GM23338 (cell line): Measurements from ENCODE around the gene TMEM132D. TPM values are rescaled to one million over a fixed set of nuclear protein-coding genes. Genes with fewer than 3 reads are reported as not detected.

Experiments
- CREB1 ChIP-seq: fragments of 250-450 bp; sonication (Bioruptor Pico); IDR thresholded peaks from 2 replicates; pipeline ENCODE4 v1.5.0; 2020; ENCODE audit warnings: low read depth, mild to moderate bottlenecking, moderate library complexity
- ETS1 ChIP-seq: IDR thresholded peaks from 2 replicates; pipeline ENCODE4 v1.6.1; 2016; ENCODE audit warnings: antibody characterized with exemption
- EZH2 ChIP-seq: fragments of 200-600 bp; sonication (generic); IDR thresholded peaks from one replicate; pipeline ENCODE4 v1.8.0; 2017; ENCODE audit warnings: antibody characterized with exemption, mild to moderate bottlenecking, low read depth; ENCODE audit not compliant: unreplicated experiment
- JUNB ChIP-seq: IDR thresholded peaks from one replicate; pipeline ENCODE4 v1.6.1; 2016; ENCODE audit warnings: antibody characterized with exemption; ENCODE audit not compliant: unreplicated experiment
- NANOG ChIP-seq: IDR thresholded peaks from 2 replicates; pipeline ENCODE4 v1.6.1; 2016; ENCODE audit warnings: antibody characterized with exemption, borderline replicate concordance
- POLR2AphosphoS5 ChIP-seq: IDR thresholded peaks from 2 replicates; pipeline ENCODE4 v1.6.1; 2016; ENCODE audit warnings: antibody characterized with exemption, low read depth
- REST ChIP-seq: IDR thresholded peaks from one replicate; pipeline ENCODE4 v1.6.1; 2018; ENCODE audit warnings: antibody characterized with exemption; ENCODE audit not compliant: unreplicated experiment
- STAT1 ChIP-seq: IDR thresholded peaks from one replicate; pipeline ENCODE4 v1.6.1; 2016; ENCODE audit warnings: antibody characterized with exemption; ENCODE audit not compliant: unreplicated experiment
- ZNF462 ChIP-seq: fragments of 250-450 bp; sonication (Bioruptor Pico); IDR thresholded peaks from 2 replicates; pipeline ENCODE4 v1.5.0; 2020; ENCODE audit warnings: mild to moderate bottlenecking, moderate library complexity
- polyA plus RNA-seq: library from polyadenylated mRNA; unstranded; fragments of >200 nt; fragmentation: Nextera tagmentation; extraction: Ambion mirVana; gene quantifications from 2 replicates; pipeline ENCODE4 v1.2.1, GENCODE V29; 2016
- total RNA-seq: library from RNA; depleted of rRNA; stranded (reverse); fragments of >200 nt; shearing (Covaris generic); gene quantifications from 2 replicates; pipeline ENCODE4 v1.2.3, GENCODE V29; 2014

TMEM132D gene
- total and polyA plus RNA-seq, 2 experiments from 2014 or later, result 0.44 to 5.3 TPM

- TF ChIP-seq ZNF462 (CRISPR knock-in tag) (no peak), ETS1 (no peak), EZH2 (no peak), NANOG (no peak), REST (no peak), CREB1 (CRISPR knock-in tag) (no peak), POLR2AphosphoS5 (no peak), JUNB (no peak), STAT1 (no peak)
Observed at GRCh38 chr12:129213551-129213950, 690.3 kb downstream of the TMEM132D start (continued).
